Muscle of arm (tissue), 12 donors: ENCODE results near the gene CLUH. TPM values are rescaled to one million over a fixed set of nuclear protein-coding genes. Genes with fewer than 3 reads are reported as not detected.
"Not testable (repeated sequence)": the region's sequence is repeated elsewhere in the genome, so short reads cannot be mapped to it uniquely, and the experiment has no call there.

ENCODE experiments used
- DNase-seq: peaks from one replicate; pipeline ENCODE4 v3.0.0-alpha.2; 2013
- polyA plus RNA-seq, 12 donors: library from polyadenylated mRNA; unstranded; fragments of 120-200 nt; gene quantifications; one replicate each; pipeline ENCODE4 v1.2.1, GENCODE V29; 2013; ENCODE audit not compliant: insufficient read length in 12 of 12

CLUH gene
- polyA plus RNA-seq, 12 donors: 32.6 to 57.7 (median 38.1) TPM; not detected in 1

GRCh38 chr17:2688351-2689342, 22.9 kb downstream of the CLUH start:
- DNase-seq: no peak

DNA sequence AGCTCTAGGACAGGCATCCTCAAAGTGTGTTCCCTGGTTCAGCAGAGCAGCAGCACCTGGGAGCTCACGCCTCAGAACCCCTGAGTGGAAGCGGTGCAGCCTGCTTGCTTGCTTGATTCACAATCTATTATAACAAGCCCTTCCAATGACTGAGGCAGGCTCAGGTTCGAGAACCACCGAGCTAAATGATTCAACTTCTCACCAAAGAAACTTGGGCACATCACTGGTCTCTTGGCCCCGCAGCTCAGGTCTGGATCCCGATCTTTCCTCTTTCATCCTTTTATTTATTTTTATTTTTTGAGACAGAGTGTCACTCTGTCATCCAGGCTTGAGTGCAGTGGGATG, 24.5 kb downstream of the CLUH start:
- no peak for DNase-seq

DNA sequence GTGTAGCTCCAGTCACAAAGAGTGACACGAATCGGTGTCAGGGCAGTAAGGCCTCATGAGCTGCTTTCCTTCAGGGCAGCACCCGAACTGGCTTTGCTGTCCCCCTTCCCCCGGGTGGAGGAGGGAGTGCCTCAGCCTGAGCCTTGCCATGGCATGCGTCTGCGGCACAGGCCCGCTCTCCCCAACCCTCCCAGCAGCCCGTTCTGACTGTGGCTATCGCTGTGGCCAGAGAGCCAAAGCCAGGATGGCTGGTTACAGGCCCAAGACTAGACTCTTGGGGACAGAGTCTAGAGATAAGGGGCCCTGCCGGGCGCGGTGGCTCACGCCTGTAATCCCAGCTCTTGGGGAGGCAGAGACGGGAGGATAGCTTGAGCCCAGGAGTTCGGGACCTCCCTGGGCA, 25.9 kb downstream of the CLUH start:
- no peak for DNase-seq

- DNase-seq: no peak
Measured at GRCh38 chr17:2684549-2684948, 27.0 kb downstream of the CLUH start.

GRCh38 chr17:2683912-2684311, 27.7 kb downstream of the CLUH start:
- no peak for DNase-seq

GRCh38 chr17:2682176-2682938, 29.2 kb downstream of the CLUH start:
- no peak for DNase-seq

GRCh38 chr17:2681650-2682049, 29.9 kb downstream of the CLUH start:
- DNase-seq: no peak

DNA sequence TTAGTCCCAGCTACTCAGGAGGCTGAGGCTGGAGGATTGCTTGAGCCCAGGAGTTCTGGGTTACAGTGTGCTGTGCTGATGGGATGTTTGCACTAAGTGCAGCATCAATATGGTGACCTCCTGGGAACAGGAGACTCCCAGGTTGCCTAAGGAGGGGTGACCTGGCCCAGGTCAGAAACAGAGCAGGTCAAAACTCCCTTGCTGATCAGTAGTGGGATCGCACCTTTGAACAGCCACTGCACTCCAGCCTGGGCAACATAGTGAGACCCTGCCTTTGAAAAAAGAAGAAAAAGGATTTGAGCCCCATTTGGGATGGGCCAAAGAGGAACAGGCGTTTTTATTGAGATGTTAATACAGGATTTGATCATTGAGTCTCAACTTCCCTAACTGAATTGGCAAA, 30.6 kb downstream of the CLUH start:
- no peak for DNase-seq

DNA sequence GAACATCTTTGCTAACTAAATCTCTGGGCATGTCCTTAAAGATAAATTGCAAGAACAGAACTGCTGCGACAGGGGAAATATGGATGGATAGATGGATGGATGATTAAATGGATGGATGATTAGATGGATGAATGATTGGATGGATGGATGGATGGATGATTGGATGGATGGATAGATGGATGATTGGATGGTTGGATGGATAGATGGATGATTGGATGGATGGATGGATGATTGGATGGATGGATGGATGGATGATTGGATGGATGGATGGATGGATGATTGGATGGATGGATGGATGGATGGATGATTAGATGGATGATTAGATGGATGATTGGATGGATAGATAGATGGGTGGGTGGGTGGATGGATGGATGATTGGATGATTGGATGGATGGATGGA, 32.3 kb downstream of the CLUH start:
- DNase-seq: not testable (repeated sequence)

GRCh38 chr17:2672026-2672425, 39.5 kb downstream of the CLUH start:
- DNase-seq: no peak

- DNase-seq: not testable (repeated sequence)
Measured at GRCh38 chr17:2660410-2660809, 51.2 kb downstream of the CLUH start.

DNA sequence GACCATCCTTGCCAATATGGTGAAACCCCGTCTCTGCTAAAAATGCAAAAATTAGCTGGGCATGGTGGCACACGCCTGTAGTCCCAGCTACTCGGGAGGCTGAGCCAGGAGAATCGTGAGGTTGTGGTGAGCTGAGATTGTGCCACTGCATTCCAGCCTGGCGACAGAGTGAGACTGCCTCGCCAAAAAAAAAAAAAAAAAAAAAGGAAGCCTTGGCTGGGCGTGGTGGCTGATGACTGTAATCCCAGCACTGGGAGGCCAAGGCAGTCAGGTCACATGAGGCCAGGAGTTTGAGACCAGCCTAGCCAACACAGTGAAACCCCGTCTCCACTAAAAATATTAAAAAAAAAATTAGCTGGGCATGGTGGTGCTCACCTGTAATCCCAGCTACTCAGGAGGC, 52.2 kb downstream of the CLUH start:
- not testable (repeated sequence) for DNase-seq

DNA sequence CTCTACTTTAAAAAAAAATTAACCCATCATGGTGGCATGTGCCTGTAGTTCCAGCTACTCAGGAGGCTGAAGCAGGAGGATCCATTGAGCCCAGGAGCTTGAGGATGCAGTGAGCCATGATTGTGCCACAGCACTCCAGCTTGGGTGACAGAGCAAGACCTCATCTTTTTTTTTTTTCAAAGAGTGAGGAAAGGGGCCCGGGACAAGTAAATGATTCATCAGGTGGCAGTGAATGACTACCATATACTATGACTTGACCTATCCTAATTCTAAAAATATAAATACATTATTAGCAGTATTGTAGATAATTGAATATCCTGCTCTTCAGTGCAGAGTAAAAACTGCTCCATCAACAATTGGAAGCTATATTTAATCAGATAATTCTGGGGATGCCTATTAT, 55.3 kb downstream of the CLUH start:
- DNase-seq: no peak

GRCh38 chr17:2655546-2655945, 56.0 kb downstream of the CLUH start:
- DNase-seq: no peak

GRCh38 chr17:2652911-2653310, 58.7 kb downstream of the CLUH start:
- DNase-seq: not testable (repeated sequence)

- DNase-seq: no peak
Measured at GRCh38 chr17:2649191-2649590, 62.4 kb downstream of the CLUH start.

DNA sequence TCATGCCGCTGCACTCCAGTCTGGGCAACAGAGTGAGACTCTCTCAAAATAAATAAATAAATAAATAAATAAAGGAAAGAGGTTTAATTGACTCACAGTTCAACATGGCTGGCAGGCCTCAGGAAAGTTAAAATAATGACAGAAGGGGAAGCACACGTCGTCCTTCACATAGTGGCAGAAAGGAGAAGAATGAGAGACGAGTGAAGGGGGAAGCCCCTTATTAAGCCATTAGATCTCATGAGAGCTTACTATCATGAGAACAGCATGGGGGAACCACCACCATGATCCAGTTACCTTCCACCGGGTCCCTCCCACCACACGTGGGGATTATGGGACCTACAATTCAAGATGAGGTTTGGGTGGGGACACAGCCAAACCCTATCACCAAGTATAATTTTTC, 63.6 kb downstream of the CLUH start:
- DNase-seq: no peak

- DNase-seq: no peak
Measured at GRCh38 chr17:2644971-2645370, 66.6 kb downstream of the CLUH start.

Other genes starting within 250 kb of the CLUH start
- 10 to 100 TPM; 10.8 to 74.4 (median 23.7) TPM for gene METTL16, start 199.9 kb downstream of the CLUH start, polyA plus RNA-seq
- gene PAFAH1B1, start 118.1 kb downstream of the CLUH start, polyA plus RNA-seq: 100 to 1,000 TPM in 8 of 12 donors, 10 to 100 TPM in 3, not detected in 1; 70.3 to 131 (median 108) TPM
- gene CCDC92B, start 37.9 kb upstream of the CLUH start, polyA plus RNA-seq: under 1 TPM in 9 of 12 donors, not detected in 3; 0.09 to 0.47 (median 0.16) TPM
- 1 to 10 TPM in 11 of 12 donors, not detected in 1; 1.4 to 7.8 (median 2.6) TPM for gene RAP1GAP2, start 84.7 kb upstream of the CLUH start, polyA plus RNA-seq